Mesothelial cell of epicardium (in vitro differentiated cells): ENCODE measurements around the gene ZNF79. TPM values are rescaled to one million over a fixed set of nuclear protein-coding genes. Genes with fewer than 3 reads are reported as not detected.
"Not testable (repeated sequence)": the region's sequence is repeated elsewhere in the genome, so short reads cannot be mapped to it uniquely, and the experiment has no call there.

ENCODE experiments used
- DNase-seq, 2 experiments: peaks; one replicate each; pipeline ENCODE4 v3.0.0; 2021; ENCODE audit warnings: low spot score in 2 of 2; ENCODE audit not compliant: unreplicated experiment in 2 of 2
- H3K27ac Mint-ChIP-seq: 2 replicates; pipeline ENCODE4 v1.8.0; 2021; ENCODE audit warnings: mixed read lengths
- H3K27me3 Mint-ChIP-seq: 2 replicates; pipeline ENCODE4 v1.8.0; 2021; ENCODE audit warnings: low read depth, mixed read lengths
- H3K36me3 Mint-ChIP-seq: 2 replicates; pipeline ENCODE4 v1.8.0; 2021; ENCODE audit warnings: mixed read lengths
- H3K4me1 Mint-ChIP-seq: 2 replicates; pipeline ENCODE4 v1.8.0; 2021; ENCODE audit warnings: mixed read lengths
- H3K4me3 Mint-ChIP-seq: 2 replicates; pipeline ENCODE4 v1.8.0; 2021; ENCODE audit warnings: mild to moderate bottlenecking, moderate library complexity, mixed read lengths
- H3K9me3 Mint-ChIP-seq: 2 replicates; pipeline ENCODE4 v1.8.0; 2021; ENCODE audit warnings: mixed read lengths
- total RNA-seq: library from RNA; stranded (reverse); gene quantifications from 3 replicates; pipeline ENCODE4 v1.2.1, GENCODE V29; 2021
- TF ChIP-seq, protein P1 (sequence below): fragments of 200-600 bp; sonication (generic); IDR thresholded peaks from one replicate; pipeline ENCODE4 v1.5.0; 2021; ENCODE audit warnings: antibody characterized with exemption; ENCODE audit not compliant: unreplicated experiment

Gene ZNF79
- total RNA-seq, 1 donor from 2014 or later: 11.0 TPM

DNA sequence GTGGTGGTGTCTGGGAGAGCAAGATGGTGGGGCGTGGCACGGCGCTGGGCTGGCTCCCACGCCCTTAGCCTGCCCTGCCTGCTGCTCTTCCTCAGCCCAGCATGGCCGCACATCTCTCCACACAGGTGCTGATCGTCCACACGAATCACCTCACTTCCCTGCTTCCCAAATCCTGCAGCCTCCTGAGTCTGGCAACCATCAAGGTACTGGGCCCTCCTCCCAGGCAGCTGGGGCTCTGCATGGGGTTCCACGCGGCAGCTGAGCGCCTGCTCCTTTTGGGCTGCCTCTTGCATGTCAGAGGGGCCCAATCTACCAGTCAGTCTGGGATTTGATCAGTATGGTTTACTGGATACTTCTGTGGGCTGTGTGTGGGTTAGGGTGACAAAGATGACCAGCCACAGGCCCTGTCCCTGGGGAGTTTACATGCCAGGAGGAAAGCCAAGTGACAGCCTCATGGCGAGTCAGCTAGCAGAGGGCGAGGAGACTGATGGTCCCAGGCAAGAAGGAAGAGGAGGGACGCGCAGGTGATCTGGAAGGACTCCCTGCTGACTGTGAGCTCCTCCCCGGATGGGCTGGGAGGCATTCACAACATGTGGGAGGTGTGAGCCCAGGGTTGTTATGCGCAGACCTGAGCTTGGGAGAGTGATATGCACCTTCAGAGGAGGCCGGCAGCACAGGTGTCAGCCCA is 33.2 kb downstream of the ZNF79 start:
- Mint-ChIP-seq H3K27ac (no peak overlapping the region), H3K27me3 (no peaks in the 10 kb centered on the region), H3K4me3 (no peak overlapping the region), H3K4me1 (peaks cover 5% of the 10 kb centered on the region), H3K36me3 (peaks cover 26% of the 10 kb centered on the region), H3K9me3 (no peaks in the 10 kb centered on the region)
- TF ChIP-seq, protein P1, sequence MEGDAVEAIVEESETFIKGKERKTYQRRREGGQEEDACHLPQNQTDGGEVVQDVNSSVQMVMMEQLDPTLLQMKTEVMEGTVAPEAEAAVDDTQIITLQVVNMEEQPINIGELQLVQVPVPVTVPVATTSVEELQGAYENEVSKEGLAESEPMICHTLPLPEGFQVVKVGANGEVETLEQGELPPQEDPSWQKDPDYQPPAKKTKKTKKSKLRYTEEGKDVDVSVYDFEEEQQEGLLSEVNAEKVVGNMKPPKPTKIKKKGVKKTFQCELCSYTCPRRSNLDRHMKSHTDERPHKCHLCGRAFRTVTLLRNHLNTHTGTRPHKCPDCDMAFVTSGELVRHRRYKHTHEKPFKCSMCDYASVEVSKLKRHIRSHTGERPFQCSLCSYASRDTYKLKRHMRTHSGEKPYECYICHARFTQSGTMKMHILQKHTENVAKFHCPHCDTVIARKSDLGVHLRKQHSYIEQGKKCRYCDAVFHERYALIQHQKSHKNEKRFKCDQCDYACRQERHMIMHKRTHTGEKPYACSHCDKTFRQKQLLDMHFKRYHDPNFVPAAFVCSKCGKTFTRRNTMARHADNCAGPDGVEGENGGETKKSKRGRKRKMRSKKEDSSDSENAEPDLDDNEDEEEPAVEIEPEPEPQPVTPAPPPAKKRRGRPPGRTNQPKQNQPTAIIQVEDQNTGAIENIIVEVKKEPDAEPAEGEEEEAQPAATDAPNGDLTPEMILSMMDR: no peak
- no peak for DNase-seq

DNA sequence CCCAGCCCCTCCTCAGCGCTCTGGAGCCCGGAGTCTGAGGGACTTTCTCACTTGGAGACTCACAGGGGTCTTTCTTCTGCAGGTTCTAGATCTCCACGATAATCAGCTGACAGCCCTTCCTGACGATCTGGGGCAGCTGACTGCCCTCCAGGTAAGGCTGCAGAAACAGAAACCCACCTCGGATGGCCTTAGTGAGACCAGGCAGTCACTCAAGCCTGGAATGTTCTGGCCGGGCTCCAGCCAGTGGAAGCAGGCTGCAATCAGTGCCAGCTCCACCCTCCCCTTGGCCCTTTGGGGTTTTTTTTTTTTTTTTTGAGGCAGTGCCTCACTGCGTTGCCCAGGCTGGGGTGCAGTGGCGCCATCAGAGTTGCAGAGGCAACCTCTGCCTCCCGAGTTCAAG is 34.7 kb downstream of the ZNF79 start:
- H3K27ac Mint-ChIP-seq: no peak overlapping the region
- peaks cover 12% of the 10 kb centered on the region for H3K4me1 Mint-ChIP-seq
- no peaks in the 10 kb centered on the region for H3K27me3 Mint-ChIP-seq
- H3K4me3 Mint-ChIP-seq: no peak overlapping the region
- no peak for DNase-seq
- TF ChIP-seq, protein P1: no peak
- no peaks in the 10 kb centered on the region for H3K9me3 Mint-ChIP-seq
- H3K36me3 Mint-ChIP-seq: peaks cover 29% of the 10 kb centered on the region

DNA sequence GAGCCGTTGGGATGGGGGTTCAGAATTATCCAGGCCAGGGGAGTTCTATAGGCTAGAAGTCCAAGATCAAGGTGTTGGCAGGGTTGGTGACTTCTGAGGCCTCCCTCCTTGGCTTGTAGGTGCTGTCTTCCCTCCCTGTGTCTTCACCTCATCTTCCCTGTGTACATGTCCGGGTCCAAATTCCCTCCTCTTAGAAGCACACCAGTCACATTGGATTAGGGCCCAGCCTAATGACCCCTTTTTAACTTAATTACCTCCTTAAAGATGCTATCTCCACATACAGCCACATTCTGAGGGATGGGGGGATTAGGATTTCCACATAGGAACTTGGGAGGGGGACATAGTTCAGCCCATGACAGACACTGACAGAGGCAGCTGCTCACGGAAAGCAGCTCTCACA is 39.2 kb downstream of the ZNF79 start:
- DNase-seq: no peak
- Mint-ChIP-seq H3K36me3 (peaks cover 19% of the 10 kb centered on the region), H3K9me3 (no peaks in the 10 kb centered on the region), H3K4me1 (peaks cover 15% of the 10 kb centered on the region), H3K4me3 (no peak overlapping the region), H3K27me3 (no peaks in the 10 kb centered on the region), H3K27ac (peak overlapping the region; percentile 66)
- TF ChIP-seq, protein P1: no peak

DNA sequence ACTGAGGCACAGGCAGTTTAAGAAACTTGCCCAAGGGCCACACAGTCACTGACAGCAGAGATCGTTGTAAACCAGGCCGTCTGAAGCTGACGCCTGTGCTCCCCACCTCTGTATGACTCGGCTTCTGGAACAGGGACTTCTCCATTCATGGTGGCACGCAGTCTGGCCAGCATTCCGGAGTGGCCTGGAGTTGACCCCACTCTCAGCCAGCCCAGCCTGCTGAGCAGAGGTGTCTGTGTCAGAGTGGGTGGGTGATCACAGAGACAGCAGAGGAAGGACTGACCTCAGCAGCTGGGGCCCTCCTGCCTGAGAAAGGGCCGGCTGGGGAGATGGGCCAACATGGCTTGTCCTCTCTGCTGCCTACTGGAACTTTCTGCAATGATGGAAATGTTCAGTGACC is 39.7 kb downstream of the ZNF79 start:
- Mint-ChIP-seq H3K36me3 (peaks cover 16% of the 10 kb centered on the region), H3K9me3 (no peaks in the 10 kb centered on the region), H3K4me1 (peaks cover 15% of the 10 kb centered on the region), H3K27ac (peak overlapping the region; percentile 66), H3K27me3 (no peaks in the 10 kb centered on the region), H3K4me3 (no peak overlapping the region)
- DNase-seq: no peak
- TF ChIP-seq, protein P1: no peak

DNA sequence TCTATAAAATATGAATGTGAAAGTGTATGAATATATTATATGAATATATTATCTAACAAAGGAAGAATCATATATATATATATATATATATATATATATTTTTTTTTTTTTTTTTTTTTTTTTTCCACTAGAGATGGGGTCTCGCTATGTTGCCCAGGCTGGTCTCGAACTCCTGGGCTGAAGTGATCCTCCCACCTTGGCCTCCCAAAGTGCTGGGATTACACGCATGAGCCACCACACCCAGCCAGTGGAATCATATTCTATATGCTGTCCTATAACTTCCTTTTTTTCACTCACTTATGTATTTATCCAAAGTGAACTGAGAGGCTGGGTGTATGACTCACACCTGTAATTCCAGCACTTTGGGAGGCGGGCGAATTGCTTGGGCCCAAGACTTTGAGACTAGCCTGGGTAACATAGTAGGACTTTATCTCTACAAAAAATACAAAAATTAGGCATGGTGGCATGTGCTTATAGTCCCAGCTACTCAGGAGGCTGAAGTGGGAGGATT is 42.3 kb downstream of the ZNF79 start:
- peaks cover 19% of the 10 kb centered on the region for H3K36me3 Mint-ChIP-seq
- H3K4me1 Mint-ChIP-seq: peaks cover 15% of the 10 kb centered on the region
- H3K9me3 Mint-ChIP-seq, H3K27ac Mint-ChIP-seq, DNase-seq, H3K4me3 Mint-ChIP-seq, H3K27me3 Mint-ChIP-seq: not testable (repeated sequence)

DNA sequence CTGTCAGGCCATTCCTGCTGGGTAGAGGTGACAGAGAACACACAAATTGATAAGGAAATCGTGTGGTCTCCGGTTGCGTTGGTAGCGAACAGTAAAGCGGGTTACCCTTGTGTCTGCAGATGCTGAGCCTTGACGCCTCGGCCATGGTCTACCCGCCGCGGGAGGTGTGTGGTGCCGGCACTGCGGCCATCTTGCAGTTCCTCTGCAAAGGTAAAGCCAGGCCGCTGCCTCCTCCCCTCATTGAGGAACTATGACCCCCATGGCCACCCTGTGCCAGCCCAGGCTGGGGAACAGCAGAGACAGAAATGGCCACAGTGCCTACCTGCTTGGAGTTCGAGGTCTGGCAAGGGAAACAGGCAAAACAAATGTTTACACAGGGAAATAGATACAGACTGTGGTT is 43.4 kb downstream of the ZNF79 start:
- TF ChIP-seq, protein P1: no peak
- no peak overlapping the region for H3K27ac Mint-ChIP-seq

More for the DNA sequence above, 43.4 kb downstream of the ZNF79 start:
- no peak for DNase-seq
- peaks cover under 1% of the 10 kb centered on the region for H3K9me3 Mint-ChIP-seq
- no peak overlapping the region for H3K4me3 Mint-ChIP-seq
- no peaks in the 10 kb centered on the region for H3K27me3 Mint-ChIP-seq
- peaks cover 12% of the 10 kb centered on the region for H3K4me1 Mint-ChIP-seq
- H3K36me3 Mint-ChIP-seq: peaks cover 12% of the 10 kb centered on the region
